Neuronal stem cell (in vitro differentiated cells): ENCODE measurements around the gene GPHN.

Source experiments
- DNase-seq: peaks from one replicate; pipeline ENCODE4 v3.0.0-alpha.2; 2013; ENCODE audit warnings: low spot score
- H2AFZ ChIP-seq: one replicate; pipeline ENCODE4 v1.6.1; 2013; ENCODE audit warnings: mild to moderate bottlenecking, low read length, inconsistent platforms
- H2AK5ac ChIP-seq: 2 replicates; pipeline ENCODE4 v1.6.1; 2013; ENCODE audit warnings: low read depth, mild to moderate bottlenecking, inconsistent platforms, low read length, moderate library complexity, mixed read lengths
- H2BK120ac ChIP-seq: 2 replicates; pipeline ENCODE4 v1.6.1; 2013; ENCODE audit warnings: low read depth, mild to moderate bottlenecking, inconsistent platforms, low read length, moderate library complexity, mixed read lengths
- H2BK12ac ChIP-seq: one replicate; pipeline ENCODE4 v1.6.1; 2013; ENCODE audit warnings: low read length, inconsistent platforms
- H2BK15ac ChIP-seq: 2 replicates; pipeline ENCODE4 v1.6.1; 2013; ENCODE audit warnings: mild to moderate bottlenecking, low read length, inconsistent platforms, mixed read lengths
- H2BK5ac ChIP-seq: one replicate; pipeline ENCODE4 v1.6.1; 2013; ENCODE audit warnings: inconsistent platforms, mild to moderate bottlenecking, low read length, moderate library complexity
- H3K14ac ChIP-seq: one replicate; pipeline ENCODE4 v1.6.1; 2013; ENCODE audit warnings: low read length, inconsistent platforms
- H3K18ac ChIP-seq: 2 replicates; pipeline ENCODE4 v1.6.1; 2013; ENCODE audit warnings: low read length, inconsistent platforms
- H3K23ac ChIP-seq: 2 replicates; pipeline ENCODE4 v1.6.1; 2013; ENCODE audit warnings: low read depth, mild to moderate bottlenecking, mixed read lengths, low read length, inconsistent platforms; ENCODE audit not compliant: poor library complexity
- H3K27ac ChIP-seq: replicated peaks from 3 replicates; pipeline ENCODE4 v1.5.1; 2013; ENCODE audit warnings: low read length, inconsistent platforms
- H3K27me3 ChIP-seq, 3 experiments: 2 replicates each; pipeline ENCODE4 v1.6.1; 2013; ENCODE audit warnings: low read length in 3 of 3, mild to moderate bottlenecking in 2 of 3, inconsistent platforms in 1 of 3, low read depth in 1 of 3, mixed read lengths in 1 of 3, moderate library complexity in 1 of 3; ENCODE audit not compliant: control insufficient read depth in 3 of 3, insufficient read depth in 3 of 3
- H3K36me3 ChIP-seq, 2 donors: replicated peaks in 1 of 2; 2 replicates each; pipeline ENCODE4 v1.6.1; 2013; ENCODE audit warnings: low read length in 2 of 2; ENCODE audit not compliant: control insufficient read depth in 2 of 2, insufficient read depth in 2 of 2
- H3K4ac ChIP-seq: 2 replicates; pipeline ENCODE4 v1.6.1; 2013; ENCODE audit warnings: inconsistent platforms, mild to moderate bottlenecking, low read length, moderate library complexity
- H3K4me1 ChIP-seq, 2 donors: 1 replicate in 1 of 2; 2 replicates in 1 of 2; pipeline ENCODE4 v1.6.1; 2013; ENCODE audit warnings: low read length in 2 of 2, low read depth in 1 of 2; ENCODE audit not compliant: control insufficient read depth in 2 of 2, insufficient read depth in 1 of 2
- H3K4me2 ChIP-seq: one replicate; pipeline ENCODE4 v1.6.1; 2013; ENCODE audit warnings: mild to moderate bottlenecking, low read length, inconsistent platforms; ENCODE audit not compliant: insufficient read depth, poor library complexity, severe bottlenecking
- H3K4me3 ChIP-seq, 2 donors: 2 replicates each; pipeline ENCODE4 v1.5.1; 2013; ENCODE audit warnings: low read length in 2 of 2, mild to moderate bottlenecking in 2 of 2, inconsistent platforms in 1 of 2, moderate library complexity in 1 of 2
- H3K79me1 ChIP-seq: one replicate; pipeline ENCODE4 v1.6.1; 2013; ENCODE audit warnings: low read depth, mild to moderate bottlenecking, inconsistent platforms, low read length, moderate library complexity
- H3K9ac ChIP-seq: one replicate; pipeline ENCODE4 v1.6.1; 2013; ENCODE audit warnings: mild to moderate bottlenecking, low read depth, low read length, inconsistent platforms; ENCODE audit not compliant: poor library complexity
- H3K9me3 ChIP-seq, 2 donors: replicated peaks in 1 of 2; 2 replicates each; pipeline versions ENCODE3 to v1.6.1; 2013; ENCODE audit warnings: low read length in 2 of 2, mild to moderate bottlenecking in 2 of 2, inconsistent platforms in 1 of 2, low read depth in 1 of 2, mixed read lengths in 1 of 2, moderate library complexity in 1 of 2; ENCODE audit not compliant: control insufficient read depth in 2 of 2, insufficient read depth in 1 of 2
- H4K8ac ChIP-seq: one replicate; pipeline ENCODE4 v1.6.1; 2013; ENCODE audit warnings: low read depth, mild to moderate bottlenecking, inconsistent platforms, low read length, moderate library complexity
- H4K91ac ChIP-seq: one replicate; pipeline ENCODE4 v1.6.1; 2013; ENCODE audit warnings: low read length, low read depth, mild to moderate bottlenecking, inconsistent platforms; ENCODE audit not compliant: poor library complexity
- WGBS, 2 donors: extraction: QIAGEN DNeasy Blood & Tissue Kit; methylation state at CpG; one replicate each; pipeline ENCODE4 v1.1.7; 2013; ENCODE audit warnings: missing lambda C conversion rate in 2 of 2, mixed read lengths in 1 of 2; ENCODE audit not compliant: insufficient read length in 2 of 2, insufficient replicate concordance in 1 of 2; ENCODE audit errors: extremely low coverage in 2 of 2; 5-methylcytosine and 5-hydroxymethylcytosine counted together

GPHN gene

DNA sequence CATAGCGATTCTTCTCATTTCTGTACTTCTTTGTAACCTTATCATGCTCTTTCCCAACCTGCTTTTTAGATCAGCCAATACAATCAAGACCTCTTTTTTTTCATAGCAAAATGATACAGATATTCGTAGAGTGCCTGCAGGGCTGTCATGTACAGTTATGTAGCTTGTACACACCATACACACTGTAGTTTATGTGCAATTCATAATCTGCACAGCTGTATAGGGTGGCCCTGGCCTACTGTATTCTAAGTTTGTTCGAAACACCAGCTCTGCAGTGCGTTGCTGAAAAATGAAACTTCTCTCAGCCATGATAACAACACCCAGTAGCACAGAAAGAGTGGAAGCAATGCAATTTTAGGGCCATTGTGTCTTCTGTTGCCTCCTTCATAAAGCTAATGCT lies 717.6 kb downstream of the GPHN start:
- DNase-seq: no peak
- Histone ChIP-seq H3K4ac (no peak overlapping the region), H4K8ac (no peak overlapping the region), H2BK15ac (no peak overlapping the region), H2BK12ac (peak overlapping the region; percentile 73), H2BK120ac (no peak overlapping the region), H3K4me3 (no peak overlapping the region), H3K36me3 (no peaks in the 10 kb centered on the region), H3K27me3 (no peaks in the 10 kb centered on the region), H3K18ac (no peak overlapping the region), H3K4me2 (no peak overlapping the region), H3K23ac (no peak overlapping the region), H2BK5ac (no peak overlapping the region), H3K9ac (peak overlapping the region; percentile 30), H2AFZ (peak overlapping the region; percentile 3), H3K4me1 (peaks cover 0 to 6% of the 10 kb centered on the region in 2 donors), H3K9me3 (no peaks in the 10 kb centered on the region), H3K79me1 (no peaks in the 10 kb centered on the region), H3K27ac (no peak overlapping the region), H2AK5ac (no peak overlapping the region), H4K91ac (peak overlapping the region; percentile 43), H3K14ac (no peak overlapping the region)
- no CpG with 5 or more reads among the region's 4 CpGs for WGBS, 2 donors

DNA sequence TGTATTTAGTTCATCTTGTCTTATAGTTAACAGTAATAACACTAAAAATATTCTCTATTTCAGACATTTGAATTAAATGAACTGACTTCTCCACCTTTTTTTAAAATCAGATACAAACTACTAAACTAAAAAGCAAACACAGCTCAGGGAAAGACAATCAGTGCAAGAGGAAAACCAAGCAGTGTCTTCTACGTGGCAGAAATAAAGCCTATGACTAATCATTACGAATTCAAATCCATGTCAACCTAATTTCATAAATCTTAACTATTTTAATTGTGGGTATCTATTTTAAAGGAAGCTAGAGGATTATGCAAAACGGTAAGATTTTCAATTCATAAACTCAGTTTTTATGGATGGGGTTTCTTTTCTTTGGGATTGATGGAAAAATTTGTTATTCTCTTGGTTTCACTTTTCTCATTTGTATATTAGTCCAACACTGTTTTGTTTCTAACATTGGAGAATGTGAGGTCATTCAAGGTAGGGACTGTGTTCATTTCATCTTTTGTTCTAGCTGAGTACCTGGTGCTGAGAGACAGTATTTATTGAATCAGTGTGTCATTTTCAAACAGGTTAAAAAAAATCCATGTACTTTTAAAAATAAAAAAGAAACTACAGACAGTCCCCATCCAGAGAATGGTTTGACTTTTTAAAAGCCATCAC lies 720.5 kb downstream of the GPHN start:
- H3K14ac ChIP-seq: no peak overlapping the region
- H3K23ac ChIP-seq: no peak overlapping the region
- no peak for DNase-seq
- no peak overlapping the region for H2BK120ac ChIP-seq
- no peak overlapping the region for H2BK12ac ChIP-seq
- no peak overlapping the region for H3K4me3 ChIP-seq
- no peak overlapping the region for H2BK5ac ChIP-seq
- no peaks in the 10 kb centered on the region for H3K27me3 ChIP-seq
- no peak overlapping the region for H3K9ac ChIP-seq
- peaks cover 0 to 6% of the 10 kb centered on the region in 2 donors for H3K4me1 ChIP-seq
- no peak overlapping the region for H4K91ac ChIP-seq
- H3K4me2 ChIP-seq: no peak overlapping the region
- no peak overlapping the region for H3K4ac ChIP-seq
- no peak overlapping the region for H3K27ac ChIP-seq
- no peaks in the 10 kb centered on the region for H3K79me1 ChIP-seq
- H2AFZ ChIP-seq: no peak overlapping the region
- H3K9me3 ChIP-seq: no peaks in the 10 kb centered on the region
- H4K8ac ChIP-seq: no peak overlapping the region
- whole genome bisulfite sequencing, 2 donors: no CpG with 5 or more reads among the region's 3 CpGs
- H3K36me3 ChIP-seq: no peaks in the 10 kb centered on the region
- no peak overlapping the region for H2BK15ac ChIP-seq
- no peak overlapping the region for H3K18ac ChIP-seq
- H2AK5ac ChIP-seq: no peak overlapping the region
